HUES6 (cell line): Measurements from ENCODE around the gene NLRP9.

Source experiments
- H3K27ac ChIP-seq: 2 replicates; pipeline ENCODE4 v1.7.0; 2013; ENCODE audit warnings: low read depth, mild to moderate bottlenecking, low read length, inconsistent platforms
- H3K27me3 ChIP-seq: 2 replicates; pipeline ENCODE4 v1.6.1; 2013; ENCODE audit warnings: low read length; ENCODE audit not compliant: control insufficient read depth, insufficient read depth
- H3K36me3 ChIP-seq: 2 replicates; pipeline ENCODE4 v1.6.1; 2013; ENCODE audit warnings: low read length; ENCODE audit not compliant: control insufficient read depth, insufficient read depth
- H3K4me1 ChIP-seq: 2 replicates; pipeline ENCODE4 v1.6.1; 2013; ENCODE audit warnings: low read length; ENCODE audit not compliant: control insufficient read depth, insufficient read depth
- H3K4me3 ChIP-seq: 2 replicates; pipeline ENCODE4 v1.5.1; 2013; ENCODE audit warnings: low read depth, low read length
- H3K9ac ChIP-seq: one replicate; pipeline ENCODE4 v1.6.1; 2013; ENCODE audit warnings: mild to moderate bottlenecking, low read length
- H3K9me3 ChIP-seq: 2 replicates; pipeline ENCODE4 v1.6.1; 2013; ENCODE audit warnings: low read depth, low read length; ENCODE audit not compliant: control insufficient read depth, insufficient read depth

The NLRP9 gene

DNA sequence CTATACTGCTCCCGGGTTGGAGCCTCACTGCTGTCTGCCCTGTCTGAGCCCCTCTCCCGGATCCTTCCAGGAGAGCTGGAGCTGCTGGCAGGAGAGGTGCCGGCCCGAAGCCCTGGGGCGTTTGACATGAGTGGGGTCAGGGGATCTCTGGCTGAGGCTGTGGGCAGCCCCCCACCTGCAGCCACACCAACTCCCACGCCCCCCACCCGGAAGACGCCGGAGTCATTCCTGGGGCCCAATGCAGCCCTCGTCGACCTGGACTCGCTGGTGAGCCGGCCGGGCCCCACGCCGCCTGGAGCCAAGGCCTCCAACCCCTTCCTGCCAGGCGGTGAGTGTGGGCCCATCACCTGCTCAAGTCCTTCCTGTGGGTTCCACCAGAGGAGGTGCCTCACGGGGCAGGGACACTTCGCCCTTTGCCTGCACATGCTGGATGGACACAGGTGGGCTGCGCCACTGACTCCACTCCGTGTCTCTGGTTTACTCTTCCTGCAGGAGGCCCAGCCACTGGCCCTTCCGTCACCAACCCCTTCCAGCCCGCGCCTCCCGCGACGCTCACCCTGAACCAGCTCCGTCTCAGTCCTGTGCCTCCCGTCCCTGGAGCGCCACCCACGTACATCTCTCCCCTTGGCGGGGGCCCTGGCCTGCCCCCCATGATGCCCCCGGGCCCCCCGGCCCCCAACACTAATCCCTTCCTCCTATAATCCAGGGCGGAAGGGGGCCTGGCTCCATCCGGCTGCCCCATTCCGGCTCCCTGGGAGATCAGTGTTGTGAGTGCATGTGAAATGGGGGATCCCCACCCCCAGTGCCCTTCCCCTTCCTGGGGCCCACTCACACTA, 43.3 kb downstream of the NLRP9 start:
- H3K36me3 ChIP-seq, result peaks cover 84% of the 10 kb centered on the region
- no peaks in the 10 kb centered on the region for H3K27me3 ChIP-seq
- H3K9ac ChIP-seq, result no peak overlapping the region
- no peak overlapping the region for H3K4me3 ChIP-seq
- no peaks in the 10 kb centered on the region for H3K4me1 ChIP-seq
- H3K9me3 ChIP-seq, result no peaks in the 10 kb centered on the region
- H3K27ac ChIP-seq, result no peak overlapping the region

- Histone ChIP-seq H3K9me3 (no peaks in the 10 kb centered on the region), H3K4me1 (no peaks in the 10 kb centered on the region), H3K27ac (no peak overlapping the region), H3K36me3 (peaks cover 86% of the 10 kb centered on the region), H3K4me3 (no peak overlapping the region), H3K27me3 (no peaks in the 10 kb centered on the region), H3K9ac (no peak overlapping the region)
Measured at GRCh38 chr19:55694241-55694655, 44.0 kb downstream of the NLRP9 start.

- H3K9me3 ChIP-seq, result no peaks in the 10 kb centered on the region
- peaks cover 90% of the 10 kb centered on the region for H3K36me3 ChIP-seq
- no peaks in the 10 kb centered on the region for H3K4me1 ChIP-seq
- no peak overlapping the region for H3K9ac ChIP-seq
- H3K4me3 ChIP-seq, result no peak overlapping the region
- H3K27ac ChIP-seq, result no peak overlapping the region
- no peaks in the 10 kb centered on the region for H3K27me3 ChIP-seq
Measured at GRCh38 chr19:55693336-55693974, 44.7 kb downstream of the NLRP9 start.

DNA sequence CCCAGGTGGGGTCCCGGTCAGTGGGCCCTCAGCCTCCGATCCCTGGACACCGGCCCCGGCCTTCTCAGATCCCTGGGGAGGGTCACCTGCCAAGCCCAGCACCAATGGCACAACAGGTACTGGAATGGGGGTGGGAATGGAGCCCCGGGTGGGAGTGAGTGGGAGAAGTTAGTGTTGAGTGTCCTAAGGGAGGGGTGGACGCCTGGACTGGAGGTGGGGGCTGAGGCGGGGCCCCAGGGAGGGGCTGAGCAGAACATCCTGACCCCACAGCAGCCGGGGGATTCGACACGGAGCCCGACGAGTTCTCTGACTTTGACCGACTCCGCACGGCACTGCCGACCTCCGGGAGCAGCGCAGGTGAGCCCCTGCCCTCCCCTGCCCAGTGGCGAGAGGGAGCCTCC, 45.5 kb downstream of the NLRP9 start:
- Histone ChIP-seq H3K4me3 (no peak overlapping the region), H3K36me3 (peaks cover 90% of the 10 kb centered on the region), H3K27ac (no peak overlapping the region)

GRCh38 chr19:55691561-55692481, 46.4 kb downstream of the NLRP9 start:
- Histone ChIP-seq H3K27ac (no peak overlapping the region), H3K9me3 (no peaks in the 10 kb centered on the region), H3K27me3 (no peaks in the 10 kb centered on the region), H3K4me3 (no peak overlapping the region), H3K4me1 (no peaks in the 10 kb centered on the region), H3K9ac (no peak overlapping the region), H3K36me3 (peaks cover 86% of the 10 kb centered on the region)

More for the DNA sequence above, 45.5 kb downstream of the NLRP9 start:
- no peaks in the 10 kb centered on the region for H3K9me3 ChIP-seq
- no peaks in the 10 kb centered on the region for H3K27me3 ChIP-seq
- H3K4me1 ChIP-seq, result no peaks in the 10 kb centered on the region
- no peak overlapping the region for H3K9ac ChIP-seq

GRCh38 chr19:55690769-55691545, 47.2 kb downstream of the NLRP9 start:
- H3K9ac ChIP-seq, result no peak overlapping the region
- no peak overlapping the region for H3K27ac ChIP-seq
- H3K4me3 ChIP-seq, result no peak overlapping the region
- H3K36me3 ChIP-seq, result peaks cover 84% of the 10 kb centered on the region
- no peaks in the 10 kb centered on the region for H3K9me3 ChIP-seq
- no peaks in the 10 kb centered on the region for H3K4me1 ChIP-seq
- H3K27me3 ChIP-seq, result no peaks in the 10 kb centered on the region

GRCh38 chr19:55690109-55690768, 48.0 kb downstream of the NLRP9 start:
- H3K9me3 ChIP-seq, result no peaks in the 10 kb centered on the region
- no peaks in the 10 kb centered on the region for H3K4me1 ChIP-seq
- no peak overlapping the region for H3K9ac ChIP-seq
- H3K36me3 ChIP-seq, result peaks cover 84% of the 10 kb centered on the region
- no peak overlapping the region for H3K4me3 ChIP-seq
- H3K27me3 ChIP-seq, result no peaks in the 10 kb centered on the region
- H3K27ac ChIP-seq, result no peak overlapping the region

DNA sequence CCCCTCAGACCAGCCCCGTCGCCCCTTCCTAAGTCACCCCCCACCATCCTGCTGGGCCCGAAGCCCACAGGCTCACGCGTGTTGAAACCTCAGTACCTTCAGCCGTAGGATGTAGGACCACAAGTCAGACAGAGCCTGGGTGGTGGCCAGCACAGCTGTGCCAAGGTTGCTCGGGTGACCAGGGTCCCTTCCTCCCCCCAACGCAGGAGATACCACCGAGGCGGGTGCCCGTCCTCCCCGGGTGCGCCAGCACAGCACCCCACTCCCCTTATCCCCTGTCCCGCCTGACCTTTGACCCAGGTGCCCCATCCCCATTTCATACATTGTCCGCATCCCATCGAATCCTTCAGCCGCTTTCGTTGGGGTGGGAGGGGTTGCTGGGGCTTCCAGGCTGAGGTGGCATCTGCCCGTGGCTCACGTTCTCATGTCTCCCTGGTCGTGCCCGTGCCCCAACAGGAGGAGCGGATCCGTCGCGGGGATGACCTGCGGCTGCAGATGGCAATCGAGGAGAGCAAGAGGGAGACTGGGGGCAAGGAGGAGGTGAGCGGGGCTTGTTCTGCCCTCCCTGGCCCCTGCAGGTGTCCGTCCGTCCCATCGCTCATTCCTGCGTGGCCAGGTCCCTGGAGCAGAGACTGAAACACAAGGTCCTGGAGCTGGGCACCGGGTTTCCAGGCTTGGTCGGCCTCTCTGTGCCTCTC, 48.6 kb downstream of the NLRP9 start:
- Histone ChIP-seq H3K4me3 (no peak overlapping the region), H3K4me1 (no peaks in the 10 kb centered on the region), H3K27ac (no peak overlapping the region), H3K9ac (no peak overlapping the region), H3K9me3 (no peaks in the 10 kb centered on the region), H3K27me3 (no peaks in the 10 kb centered on the region), H3K36me3 (peaks cover 85% of the 10 kb centered on the region)

GRCh38 chr19:55688422-55689218, 49.6 kb downstream of the NLRP9 start:
- no peak overlapping the region for H3K4me3 ChIP-seq
- H3K4me1 ChIP-seq, result no peaks in the 10 kb centered on the region; the same call in 1 of the 2 replicates
- peak overlapping the region; percentile 16 for H3K9ac ChIP-seq
- H3K9me3 ChIP-seq, result no peaks in the 10 kb centered on the region
- H3K27ac ChIP-seq, result no peak overlapping the region
- no peaks in the 10 kb centered on the region for H3K27me3 ChIP-seq
- H3K36me3 ChIP-seq, result peaks cover 81% of the 10 kb centered on the region
